ENCODE results near the gene CDK13.

GRCh38 chr7:40043164-40043563 lies 93.1 kb downstream of the CDK13 start:
- TF ChIP-seq CTCF (IDR thresholded peaks at IDR 0.05) (no peak), POLR2A (IDR thresholded peaks at IDR 0.05) (no peak)
